HUES48 (cell line): Measurements from ENCODE around the gene RPP30.
"Not testable (repeated sequence)": the region's sequence is repeated elsewhere in the genome, so short reads cannot be mapped to it uniquely, and the experiment has no call there.

Experiments used
- H3K27ac ChIP-seq: one replicate; pipeline ENCODE4 v1.7.0; 2013; ENCODE audit warnings: low read depth, low read length, inconsistent platforms
- H3K27me3 ChIP-seq: 2 replicates; pipeline ENCODE4 v1.6.1; 2013; ENCODE audit warnings: mild to moderate bottlenecking, low read length; ENCODE audit not compliant: control insufficient read depth, insufficient read depth
- H3K36me3 ChIP-seq: 2 replicates; pipeline ENCODE4 v1.6.1; 2013; ENCODE audit warnings: low read length; ENCODE audit not compliant: control insufficient read depth, insufficient read depth
- H3K4me1 ChIP-seq: 2 replicates; pipeline ENCODE4 v1.6.1; 2013; ENCODE audit warnings: mild to moderate bottlenecking, low read length; ENCODE audit not compliant: control insufficient read depth, insufficient read depth
- H3K4me3 ChIP-seq: 2 replicates; pipeline ENCODE4 v1.5.1; 2013; ENCODE audit warnings: mild to moderate bottlenecking, low read depth, low read length
- H3K9ac ChIP-seq: 2 replicates; pipeline ENCODE4 v1.6.1; 2013; ENCODE audit warnings: mild to moderate bottlenecking, low read depth, low read length, moderate library complexity
- H3K9me3 ChIP-seq: 2 replicates; pipeline ENCODE4 v1.6.1; 2013; ENCODE audit warnings: low read length; ENCODE audit not compliant: control insufficient read depth, insufficient read depth

RPP30 gene

DNA sequence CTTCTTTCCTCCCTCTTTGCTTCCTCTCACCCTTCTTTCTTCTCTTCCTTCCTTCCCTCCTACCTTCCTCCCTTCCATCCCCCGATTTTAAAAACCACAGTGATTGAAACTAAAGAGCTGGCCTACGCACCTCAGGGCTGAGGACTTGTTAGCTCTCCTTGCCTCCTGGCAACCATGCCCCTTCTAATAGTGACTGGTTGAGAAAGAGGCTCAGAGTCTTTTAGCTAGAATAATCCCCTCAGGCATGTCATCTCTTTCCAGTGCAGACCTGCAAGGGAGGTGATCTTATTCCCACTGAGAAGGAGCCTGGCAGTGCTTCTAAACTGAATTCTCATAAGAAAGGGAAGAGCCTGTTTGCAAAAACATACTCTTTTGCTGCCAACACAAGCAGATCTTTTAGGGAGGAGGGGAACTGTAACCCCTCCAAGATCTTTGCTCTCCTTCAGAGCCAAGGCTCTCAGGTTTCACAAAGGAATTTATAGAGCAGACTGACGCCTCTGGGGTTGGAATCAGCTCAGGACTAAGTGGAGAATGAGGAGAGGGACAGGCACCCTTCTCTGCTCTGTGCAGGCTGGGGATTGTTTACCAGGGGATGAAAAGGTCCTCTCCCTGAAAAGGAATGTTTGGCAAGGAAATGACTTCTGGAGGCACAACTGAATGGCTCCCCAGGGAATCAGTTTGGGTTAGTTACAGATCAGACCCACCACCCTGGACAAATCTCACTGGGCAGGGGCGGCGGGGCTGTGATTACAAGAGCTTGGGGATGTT is 58.5 kb downstream of the RPP30 start:
- no peaks in the 10 kb centered on the region for H3K36me3 ChIP-seq
- peak overlapping the region; percentile 86 for H3K27ac ChIP-seq
- peak overlapping the region; percentile 13 for H3K4me3 ChIP-seq
- H3K9me3 ChIP-seq = no peaks in the 10 kb centered on the region
- peaks cover 97% of the 10 kb centered on the region for H3K27me3 ChIP-seq
- H3K4me1 ChIP-seq = peaks cover 33% of the 10 kb centered on the region
- no peak overlapping the region for H3K9ac ChIP-seq

DNA sequence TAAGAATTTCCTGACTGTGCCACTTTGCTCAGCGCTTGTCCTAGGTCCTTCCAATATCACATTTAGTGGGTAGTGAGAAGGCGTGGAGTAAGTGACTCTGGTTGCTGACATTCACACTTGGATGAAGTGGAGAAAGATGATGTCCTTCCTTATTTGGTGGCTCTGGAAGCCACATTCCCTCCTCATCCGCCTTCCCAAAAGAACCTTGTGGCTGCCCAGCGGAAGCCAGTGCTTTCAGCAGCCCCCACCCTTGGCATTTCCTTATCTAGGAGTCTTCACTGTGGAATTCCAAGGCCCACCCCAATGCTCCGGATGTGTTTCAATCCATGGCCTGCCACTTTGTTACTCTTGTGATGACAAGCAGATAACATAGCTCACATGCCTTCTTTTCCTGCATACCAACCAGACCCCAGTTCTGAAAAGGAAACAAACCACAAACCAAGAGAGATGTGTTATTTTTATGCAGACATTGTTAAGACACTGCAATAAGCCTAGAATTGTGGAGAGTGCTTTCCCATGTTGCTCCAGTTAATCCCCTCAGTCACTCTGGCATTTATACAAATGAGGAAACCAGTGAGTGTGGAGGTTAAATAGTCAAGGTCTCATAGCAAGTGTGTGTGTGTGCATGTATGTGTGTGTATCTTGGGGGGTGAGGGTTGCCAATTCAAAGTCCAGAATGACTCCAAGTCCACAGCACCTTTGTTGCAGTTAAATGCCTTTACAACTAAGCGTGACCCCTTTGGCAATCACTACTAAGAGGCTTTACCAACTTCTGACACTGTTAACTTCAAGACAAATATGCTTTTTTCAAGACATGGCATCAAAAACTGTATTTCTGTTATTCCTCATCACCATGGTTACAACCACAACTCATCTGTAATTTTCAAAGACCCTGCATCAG is 59.4 kb downstream of the RPP30 start:
- Histone ChIP-seq H3K4me1 (peaks cover 34% of the 10 kb centered on the region), H3K9ac (no peak overlapping the region), H3K4me3 (peak overlapping the region; percentile 13), H3K36me3 (no peaks in the 10 kb centered on the region), H3K27me3 (peaks cover 98% of the 10 kb centered on the region), H3K27ac (peak overlapping the region; percentile 86), H3K9me3 (no peaks in the 10 kb centered on the region)

DNA sequence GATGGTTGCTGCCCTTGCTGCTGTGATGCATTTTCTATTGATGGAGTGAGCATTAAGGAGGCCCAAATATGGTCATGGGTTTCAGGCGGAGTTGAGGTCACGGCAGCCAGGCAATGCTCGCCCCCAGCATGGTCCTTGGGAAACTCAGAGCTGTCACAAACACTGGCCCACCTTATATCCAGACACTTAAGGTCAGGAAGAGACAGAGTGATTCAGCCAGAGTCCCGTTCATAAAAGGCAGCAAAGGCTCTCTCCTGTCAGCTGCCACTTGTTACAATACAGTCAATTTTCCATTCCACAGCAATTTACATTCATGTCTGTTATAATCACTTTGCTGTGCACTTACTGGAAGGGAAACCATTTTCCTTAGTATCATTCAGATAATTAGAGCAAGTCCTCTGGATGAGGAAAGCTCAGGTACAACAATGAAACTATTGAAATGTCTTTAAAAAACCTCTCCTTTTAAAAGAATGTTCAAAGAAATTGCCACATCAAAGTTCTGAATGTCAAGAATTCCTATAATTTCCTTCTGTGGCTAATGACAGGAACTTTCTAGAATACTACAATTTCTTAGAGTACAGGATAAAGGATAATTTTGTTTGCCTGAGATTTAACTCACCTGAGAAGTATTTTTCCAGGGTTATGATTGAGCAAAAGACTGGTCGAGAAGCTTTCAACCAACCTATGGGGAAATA is 64.0 kb downstream of the RPP30 start:
- peaks cover 85% of the 10 kb centered on the region for H3K27me3 ChIP-seq
- peaks cover 23% of the 10 kb centered on the region for H3K4me1 ChIP-seq
- H3K4me3 ChIP-seq = no peak overlapping the region
- no peaks in the 10 kb centered on the region for H3K36me3 ChIP-seq
- H3K9me3 ChIP-seq = no peaks in the 10 kb centered on the region
- no peak overlapping the region for H3K9ac ChIP-seq
- H3K27ac ChIP-seq = no peak overlapping the region

DNA sequence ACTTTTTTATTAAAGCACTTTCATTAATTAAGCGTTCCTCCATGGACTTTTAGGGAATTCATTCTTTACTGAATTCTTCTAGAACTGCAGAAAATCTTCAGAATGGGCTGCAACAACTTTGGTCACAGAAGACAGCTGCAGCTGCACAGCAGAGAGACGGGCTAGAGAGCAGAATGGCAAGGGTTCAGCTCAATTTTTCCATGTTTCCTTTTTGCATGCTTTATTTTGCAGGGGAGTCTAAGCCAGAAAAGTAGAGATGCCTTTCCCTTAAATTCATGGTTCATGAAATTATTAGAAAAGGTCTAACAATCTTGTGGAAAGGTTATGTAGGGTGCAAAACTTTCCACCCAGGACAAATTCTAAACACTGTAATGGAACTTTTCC is 64.5 kb downstream of the RPP30 start:
- no peak overlapping the region for H3K27ac ChIP-seq
- peaks cover 17% of the 10 kb centered on the region for H3K4me1 ChIP-seq
- H3K4me3 ChIP-seq = no peak overlapping the region
- H3K27me3 ChIP-seq = peaks cover 79% of the 10 kb centered on the region
- no peaks in the 10 kb centered on the region for H3K9me3 ChIP-seq
- no peaks in the 10 kb centered on the region for H3K36me3 ChIP-seq
- H3K9ac ChIP-seq = no peak overlapping the region

DNA sequence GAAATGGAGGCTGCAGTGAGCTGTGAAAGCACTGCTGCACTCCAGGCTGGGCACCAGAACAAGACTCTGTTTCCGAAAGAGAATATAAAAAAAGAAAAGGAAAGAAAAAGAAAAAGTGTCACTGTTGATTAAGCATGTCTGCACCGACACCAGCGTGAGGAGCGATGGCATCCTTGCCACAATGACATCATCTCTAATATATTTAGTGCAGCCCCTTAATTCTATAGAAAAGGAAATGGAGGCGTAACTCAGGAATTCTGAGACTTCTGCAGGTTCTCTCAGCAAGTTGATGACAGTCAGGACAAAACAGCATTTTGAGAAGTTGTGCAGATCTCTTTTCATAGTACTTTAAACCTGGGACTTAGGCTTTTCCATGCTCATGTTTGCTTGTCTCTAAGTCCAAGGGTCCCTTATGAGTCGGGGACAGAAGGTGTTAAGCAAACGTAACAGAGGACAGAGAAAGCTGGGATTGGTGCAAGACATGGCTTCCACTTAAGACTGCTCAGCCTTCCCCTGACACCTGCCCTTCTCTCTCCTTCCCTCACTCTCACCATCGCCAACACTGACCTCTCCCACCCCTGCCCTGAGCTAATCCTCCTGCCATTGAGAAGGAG is 66.0 kb downstream of the RPP30 start:
- Histone ChIP-seq H3K27me3 (peaks cover 66% of the 10 kb centered on the region), H3K9me3 (no peaks in the 10 kb centered on the region), H3K9ac (no peak overlapping the region), H3K4me3 (no peak overlapping the region), H3K27ac (no peak overlapping the region), H3K36me3 (no peaks in the 10 kb centered on the region), H3K4me1 (peaks cover 13% of the 10 kb centered on the region; the same call in 1 of the 2 replicates)

DNA sequence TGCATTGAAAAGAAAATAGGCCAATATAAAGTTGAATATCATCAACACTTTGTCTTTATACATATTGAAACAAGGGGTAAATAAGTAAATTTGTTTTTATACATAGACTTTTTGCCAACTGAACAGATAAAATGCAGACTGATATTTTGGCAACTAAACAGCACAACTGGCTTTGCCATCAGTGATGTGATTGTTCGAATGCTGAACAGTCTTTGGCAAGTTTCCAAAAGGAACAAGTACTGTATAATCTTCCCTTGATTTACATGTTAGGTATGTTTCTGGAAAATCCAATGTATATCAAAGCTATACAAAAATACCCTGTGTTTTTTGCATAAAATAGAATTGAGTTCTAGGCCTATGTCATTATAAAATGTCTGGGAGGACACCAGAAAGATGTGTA is 67.3 kb downstream of the RPP30 start:
- no peaks in the 10 kb centered on the region for H3K9me3 ChIP-seq
- H3K27ac ChIP-seq = no peak overlapping the region
- no peaks in the 10 kb centered on the region for H3K36me3 ChIP-seq
- H3K27me3 ChIP-seq = peaks cover 57% of the 10 kb centered on the region
- peaks cover 13% of the 10 kb centered on the region; the same call in 1 of the 2 replicates for H3K4me1 ChIP-seq
- no peak overlapping the region for H3K9ac ChIP-seq
- H3K4me3 ChIP-seq = no peak overlapping the region

DNA sequence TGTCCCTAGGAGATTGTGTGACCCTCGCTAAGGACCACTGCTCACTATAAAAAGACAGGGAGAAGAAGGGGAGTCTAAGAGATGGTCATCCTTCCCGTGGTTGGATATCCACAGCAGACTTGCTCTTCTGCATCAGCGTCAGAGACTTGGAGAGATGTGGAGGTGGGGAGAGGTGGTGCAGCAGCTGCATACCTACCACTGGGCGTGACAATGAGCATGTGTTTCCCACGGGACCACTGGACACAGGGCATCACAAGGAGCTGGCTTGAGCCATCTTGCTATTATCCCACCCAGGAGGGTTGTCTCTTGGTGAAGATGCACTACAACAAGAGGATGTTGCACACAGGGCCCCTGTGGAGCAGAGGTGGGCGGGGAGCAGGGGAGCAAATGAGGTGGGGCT is 67.9 kb downstream of the RPP30 start:
- H3K36me3 ChIP-seq = no peaks in the 10 kb centered on the region
- H3K4me1 ChIP-seq = peaks cover 13% of the 10 kb centered on the region; the same call in 1 of the 2 replicates
- H3K4me3 ChIP-seq = no peak overlapping the region
- peaks cover 52% of the 10 kb centered on the region for H3K27me3 ChIP-seq
- H3K9me3 ChIP-seq = no peaks in the 10 kb centered on the region
- no peak overlapping the region for H3K9ac ChIP-seq
- no peak overlapping the region for H3K27ac ChIP-seq

DNA sequence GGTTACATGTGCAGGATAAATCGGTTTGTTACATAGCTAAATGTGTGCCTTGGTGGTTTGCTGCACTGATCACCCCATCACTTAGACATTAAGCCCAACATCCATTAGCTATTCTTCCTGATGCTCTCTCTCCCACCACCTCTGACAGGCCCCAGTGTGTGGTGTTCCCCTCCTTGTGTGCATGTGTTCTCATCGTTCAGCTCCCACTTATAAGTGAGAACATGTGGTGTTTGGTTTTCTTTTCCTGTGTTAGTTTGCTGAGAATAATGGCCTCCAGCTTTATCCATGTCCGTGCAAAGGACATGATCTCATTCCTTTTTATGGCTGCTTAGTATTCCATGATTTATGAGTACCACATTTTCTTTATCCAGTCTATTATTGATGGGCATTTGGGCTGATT is 71.2 kb downstream of the RPP30 start:
- not testable (repeated sequence) for H3K27ac ChIP-seq, H3K4me1 ChIP-seq, H3K4me3 ChIP-seq, H3K36me3 ChIP-seq, H3K9ac ChIP-seq, H3K9me3 ChIP-seq
- H3K27me3 ChIP-seq = peaks cover 19% of the 10 kb centered on the region

DNA sequence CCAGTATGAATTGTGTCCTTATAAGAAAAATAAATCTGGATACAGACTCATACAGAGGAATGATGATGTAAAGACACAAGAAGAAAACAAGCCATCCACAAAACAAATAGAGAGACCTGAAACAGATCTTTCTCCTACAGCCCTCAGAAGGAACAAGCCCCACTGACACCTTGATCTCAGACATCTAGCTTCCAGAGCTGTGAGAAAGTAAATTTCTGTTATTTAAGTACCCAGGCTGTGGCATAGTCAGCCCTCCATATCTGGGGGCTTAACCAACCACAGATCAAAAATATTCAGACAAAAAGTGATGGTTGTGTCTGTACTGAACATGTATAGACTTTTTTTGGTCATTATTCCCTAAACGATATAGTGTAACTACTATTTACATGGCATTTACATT is 73.0 kb downstream of the RPP30 start:
- no peak overlapping the region for H3K27ac ChIP-seq
- H3K27me3 ChIP-seq = peaks cover 9% of the 10 kb centered on the region
- no peaks in the 10 kb centered on the region for H3K9me3 ChIP-seq
- H3K36me3 ChIP-seq = no peaks in the 10 kb centered on the region
- H3K4me1 ChIP-seq = no peaks in the 10 kb centered on the region
- H3K4me3 ChIP-seq = no peak overlapping the region
- H3K9ac ChIP-seq = no peak overlapping the region

DNA sequence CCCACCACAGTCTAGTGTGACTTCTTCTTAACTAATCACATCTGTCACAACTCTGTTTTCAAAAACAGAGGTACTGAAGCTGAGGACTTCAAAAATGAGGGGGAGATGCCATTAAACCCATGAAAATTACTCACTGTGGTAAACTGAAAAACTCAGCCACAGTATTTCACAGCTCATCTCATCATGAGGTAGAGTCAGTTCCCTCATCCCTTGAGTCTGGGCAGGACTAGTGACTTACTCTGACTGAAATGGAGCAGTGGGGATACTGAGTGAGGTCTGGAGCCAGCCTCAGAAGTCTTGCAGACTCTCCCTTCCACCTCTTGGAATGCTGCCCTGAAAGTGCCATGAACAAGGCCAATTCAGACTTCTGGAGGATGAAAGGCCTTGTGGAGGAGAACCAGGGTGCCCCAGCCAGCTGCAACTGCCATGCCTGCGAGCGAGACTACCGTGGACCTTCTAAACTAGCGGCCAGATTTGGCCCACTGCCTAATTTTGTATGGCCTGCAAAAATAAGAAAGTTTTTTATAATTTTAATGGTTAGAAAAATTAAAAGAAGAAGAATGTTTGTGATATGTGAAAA is 73.8 kb downstream of the RPP30 start:
- Histone ChIP-seq H3K9me3 (no peaks in the 10 kb centered on the region), H3K27ac (no peak overlapping the region), H3K27me3 (peaks cover 5% of the 10 kb centered on the region; the same call in 1 of the 2 replicates), H3K36me3 (no peaks in the 10 kb centered on the region), H3K9ac (no peak overlapping the region), H3K4me3 (no peak overlapping the region), H3K4me1 (no peaks in the 10 kb centered on the region)
